GM12878 (cell line): ENCODE results near the gene GALNT18. TPM values are rescaled to one million over a fixed set of nuclear protein-coding genes. Genes with fewer than 3 reads are reported as not detected.

Source experiments
- ATAC-seq: fragments of 200-7000 bp; cut with Tn5 transposase; 3 replicates; pipeline ENCODE4 v1.9.1; 2020; ENCODE audit warnings: mild to moderate bottlenecking, moderate library complexity
- BruUV-seq: library from RNA; stranded (reverse); fragments of 400-500 nt; replicated peaks from 2 replicates; lab custom pipeline; 2021; lab: Mats Ljungman, UMichigan
- CTCF ChIA-PET: fragments of 300-600 bp; sonication (Branson Sonifier 250); formaldehyde crosslinking; extraction: SDS; loops from one replicate; lab custom pipeline; 2021; ENCODE audit warnings: inconsistent platforms; lab: Yijun Ruan, JAX
- POLR2A ChIA-PET: fragments of 350-600 bp; formaldehyde crosslinking; extraction: SDS; loops from one replicate; lab custom pipeline; 2021; ENCODE audit warnings: inconsistent platforms; lab: Charles Lee
- RAD21 ChIA-PET: fragments of 300-600 bp; sonication (Branson Sonifier 250); formaldehyde crosslinking; loops from one replicate; lab custom pipeline; 2023; ENCODE audit warnings: antibody characterized with exemption; ENCODE audit not compliant: unreplicated experiment; lab: Charles Lee
- SMC1A ChIA-PET: fragments of 300-600 bp; sonication (Branson Sonifier 250); formaldehyde crosslinking; loops from one replicate; lab custom pipeline; 2023; ENCODE audit not compliant: unreplicated experiment, uncharacterized antibody; lab: Charles Lee
- DNase-seq: peaks from one replicate; pipeline ENCODE4 v3.0.0-alpha.2; 2011; ENCODE audit warnings: low read depth, low spot score
- FAIRE-seq: peaks from 3 replicates; lab custom pipeline; 2011; peaks lifted over from hg19 to GRCh38; lab: Jason Lieb, UNC
- H2AFZ ChIP-seq: 2 replicates; pipeline ENCODE4 v1.6.0; 2011; ENCODE audit warnings: low read depth, low read length, control low read depth; ENCODE audit not compliant: control insufficient read depth
- H3K27ac ChIP-seq: 2 replicates; pipeline ENCODE4 v1.5.1; 2011; ENCODE audit warnings: control low read depth; ENCODE audit not compliant: control insufficient read depth, insufficient read depth
- H3K27me3 ChIP-seq, 2 experiments: replicated peaks in 1 of 2; 2 replicates each; pipeline versions ENCODE4 v1.6.0 to v1.6.1; 2011; ENCODE audit warnings: low read length in 1 of 2; ENCODE audit not compliant: control insufficient read depth in 2 of 2, insufficient read depth in 2 of 2
- H3K36me3 ChIP-seq, 2 experiments: 2 replicates each; pipeline ENCODE4 v1.5.1; 2011; ENCODE audit warnings: low read length in 1 of 2; ENCODE audit not compliant: control insufficient read depth in 2 of 2, insufficient read depth in 2 of 2
- H3K4me1 ChIP-seq: 2 replicates; pipeline ENCODE4 v1.6.1; 2011; ENCODE audit warnings: mild to moderate bottlenecking, low read length, moderate library complexity, mixed read lengths; ENCODE audit not compliant: control insufficient read depth, insufficient read depth
- H3K4me2 ChIP-seq: 2 replicates; pipeline ENCODE4 v1.6.0; 2011; ENCODE audit warnings: control low read depth; ENCODE audit not compliant: control insufficient read depth, insufficient read depth
- H3K4me3 ChIP-seq: fragments of 200-600 bp; sonication (generic); 2 replicates; pipeline ENCODE4 v1.5.1; 2016
- H3K79me2 ChIP-seq: 2 replicates; pipeline ENCODE4 v1.6.0; 2011; ENCODE audit warnings: low read length; ENCODE audit not compliant: control insufficient read depth, insufficient read depth
- H3K9ac ChIP-seq: 2 replicates; pipeline ENCODE4 v1.8.0; 2011; ENCODE audit warnings: low read length, control low read depth, mixed read lengths; ENCODE audit not compliant: control insufficient read depth, insufficient read depth
- H3K9me3 ChIP-seq: replicated peaks from 3 replicates; pipeline ENCODE4 v1.5.1; 2011; ENCODE audit warnings: mild to moderate bottlenecking, low read length; ENCODE audit not compliant: control insufficient read depth, insufficient read depth
- H4K20me1 ChIP-seq: 2 replicates; pipeline ENCODE4 v1.6.0; 2011; ENCODE audit not compliant: control insufficient read depth, insufficient read depth
- ATF7 ChIP-seq: fragments of 450-650 bp; IDR thresholded peaks from 2 replicates; pipeline ENCODE4 v1.6.1; 2016; ENCODE audit warnings: low read depth, mild to moderate bottlenecking
- BHLHE40 ChIP-seq, 2 experiments: fragments of 450-650 bp in 1 of 2; IDR thresholded peaks; 2 replicates each; pipeline ENCODE4 v1.6.1; 2011 to 2017; ENCODE audit warnings: low read depth in 2 of 2, borderline replicate concordance in 1 of 2, improper control_type of control experiment in 1 of 2, low read length in 1 of 2, mild to moderate bottlenecking in 1 of 2
- BMI1 ChIP-seq: fragments of 450-650 bp; IDR thresholded peaks from 2 replicates; pipeline ENCODE4 v1.6.1; 2016; ENCODE audit warnings: mild to moderate bottlenecking, moderate library complexity, borderline replicate concordance
- CBFB ChIP-seq: IDR thresholded peaks from 2 replicates; pipeline ENCODE4 v1.6.1; 2016; ENCODE audit warnings: antibody characterized with exemption, low read depth
- CHD2 ChIP-seq: IDR thresholded peaks from 2 replicates; pipeline ENCODE4 v1.6.1; 2011; ENCODE audit warnings: low read depth, low read length, improper control_type of control experiment, borderline replicate concordance
- ELK1 ChIP-seq: IDR thresholded peaks from 2 replicates; pipeline ENCODE4 v1.6.1; 2012; ENCODE audit warnings: low read depth, low read length, improper control_type of control experiment
- FOXK2 ChIP-seq: fragments of 450-650 bp; IDR thresholded peaks from 2 replicates; pipeline ENCODE4 v1.6.1; 2017; ENCODE audit warnings: mild to moderate bottlenecking, moderate library complexity
- LARP7 ChIP-seq: fragments of 450-650 bp; IDR thresholded peaks from 2 replicates; pipeline ENCODE4 v1.6.1; 2017; ENCODE audit warnings: mild to moderate bottlenecking
- MEF2A ChIP-seq: IDR thresholded peaks from 2 replicates; pipeline ENCODE4 v1.6.1; 2011; ENCODE audit warnings: low read depth, mild to moderate bottlenecking, low read length, moderate library complexity; ENCODE audit not compliant: insufficient read depth
- MLLT1 ChIP-seq: fragments of 450-650 bp; IDR thresholded peaks from 2 replicates; pipeline ENCODE4 v1.6.1; 2016; ENCODE audit warnings: mild to moderate bottlenecking
- MTA3 ChIP-seq: IDR thresholded peaks from 2 replicates; pipeline ENCODE4 v1.6.1; 2012; ENCODE audit warnings: low read length, inconsistent platforms, borderline replicate concordance
- NFYB ChIP-seq: IDR thresholded peaks from 2 replicates; pipeline ENCODE4 v1.6.1; 2011; ENCODE audit warnings: low read depth, mild to moderate bottlenecking, low read length, improper control_type of control experiment, moderate library complexity; ENCODE audit not compliant: insufficient read depth
- RBBP5 ChIP-seq: fragments of 200-600 bp; sonication (generic); conservative IDR thresholded peaks from 2 replicates; pipeline ENCODE4 v1.6.1; 2016
- SMARCA5 ChIP-seq: fragments of 450-650 bp; IDR thresholded peaks from 2 replicates; pipeline ENCODE4 v1.6.1; 2017; ENCODE audit warnings: mild to moderate bottlenecking
- SMC3 ChIP-seq: IDR thresholded peaks from 2 replicates; pipeline ENCODE4 v1.6.1; 2011; ENCODE audit warnings: low read length, improper control_type of control experiment, borderline replicate concordance
- SREBF2 ChIP-seq: IDR thresholded peaks from 2 replicates; pipeline ENCODE4 v1.6.1; 2012; ENCODE audit warnings: mild to moderate bottlenecking, low read length
- TCF7 ChIP-seq: IDR thresholded peaks from 2 replicates; pipeline ENCODE4 v1.6.1; 2014; ENCODE audit warnings: antibody characterized with exemption, borderline replicate concordance
- ZBTB40 ChIP-seq: fragments of 450-650 bp; IDR thresholded peaks from 2 replicates; pipeline ENCODE4 v1.6.1; 2016; ENCODE audit warnings: mild to moderate bottlenecking, moderate library complexity, borderline replicate concordance
- ZNF622 ChIP-seq: fragments of 450-650 bp; IDR thresholded peaks from 2 replicates; pipeline ENCODE4 v1.6.1; 2017; ENCODE audit warnings: mild to moderate bottlenecking, inconsistent platforms
- WGBS: methylation state at CpG from one replicate; pipeline ENCODE4 v1.1.6; 2016; ENCODE audit warnings: low lambda C conversion rate; ENCODE audit not compliant: insufficient replicate concordance, insufficient coverage; ENCODE audit errors: missing lambda C conversion rate; 5-methylcytosine and 5-hydroxymethylcytosine counted together
- in situ Hi-C: fragments of 300-500 bp; cut with MboI; formaldehyde crosslinking; loops from 9 replicates; pipeline ENCODE4 v1.14.3; 2018; ENCODE audit warnings: mixed read lengths
- intact Hi-C: fragments of 100-400 bp; cut with micrococcal nuclease; formaldehyde crosslinking; loops from one replicate; pipeline ENCODE4 v1.14.2; 2022; ENCODE audit not compliant: unreplicated experiment
- polyA plus RNA-seq, 11 experiments: library from polyadenylated mRNA; depleted of rRNA in 4 of 11; unstranded in 6 of 11; stranded (reverse) in 5 of 11; fragments of >200 nt; fragmentation: Nextera tagmentation in 4 of 11; fragmentation: Illumina TruSeq in 1 of 11; extraction: Ambion mirVana in 4 of 11; extraction: Trizol in 1 of 11; gene quantifications; 1 replicate in 1 of 11; 2 replicates in 10 of 11; pipeline versions ENCODE4 v1.2.1 to v1.2.3, GENCODE V29; 2011 to 2016; ENCODE audit warnings: inconsistent platforms in 2 of 11, missing spikeins in 2 of 11, low read depth in 1 of 11
- total RNA-seq, 4 experiments: library from RNA; depleted of rRNA in 3 of 4; stranded (reverse); fragments of >200 nt in 3 of 4; fragmentation: Illumina TruSeq in 1 of 4; extraction: Trizol in 1 of 4; gene quantifications; 2 replicates each; pipeline versions ENCODE4 v1.2.1 to v1.2.3, GENCODE V29; 2013 to 2021

GALNT18 gene
- total and polyA plus RNA-seq, 10 of the 15 experiments (the other 5 are each of a cell fraction or from before 2014, with no cell fraction given), result 1.2 to 14.2 (median 6.3) TPM

DNA sequence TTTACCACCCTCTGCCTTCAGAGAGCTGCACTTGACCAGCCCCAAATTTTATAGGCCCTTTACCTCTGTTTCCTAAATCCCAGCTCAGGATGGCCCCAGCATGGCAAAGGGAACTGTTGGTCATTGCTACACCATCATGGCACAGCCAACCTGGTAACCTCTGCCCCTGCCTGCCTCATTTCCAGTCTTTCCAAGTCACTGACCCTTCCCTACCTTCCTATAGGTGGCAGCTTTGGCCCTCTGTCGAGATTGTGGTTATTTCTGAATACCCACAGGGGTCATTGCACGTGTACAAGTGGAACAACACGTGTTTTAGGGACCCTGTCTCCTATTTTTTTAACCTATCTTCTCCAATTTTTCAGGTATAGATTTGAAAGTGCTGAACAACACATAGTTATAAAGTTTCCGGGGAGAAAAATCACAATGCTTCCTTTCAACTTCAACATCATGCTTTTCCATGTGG is 2.8 kb downstream of the GALNT18 start:
- in situ Hi-C loops (no loop called here), intact Hi-C loops (no loop called here)
- Histone ChIP-seq H3K36me3 (no peaks in the 10 kb centered on the region), H3K4me2 (peak overlapping the region; percentile 88), H3K4me1 (no peaks in the 10 kb centered on the region; the same call in 1 of the 2 replicates), H3K79me2 (peaks cover 60% of the 10 kb centered on the region), H3K9me3 (no peaks in the 10 kb centered on the region), H3K4me3 (peak overlapping the region; percentile 88; the same call in 1 of the 2 replicates), H3K27ac (no peak overlapping the region), H3K27me3 (no peaks in the 10 kb centered on the region; a peak in 1 of 4 replicates), H4K20me1 (no peaks in the 10 kb centered on the region; the same call in 1 of the 2 replicates), H3K9ac (peak overlapping the region; percentile 40; the same call in 1 of the 2 replicates), H2AFZ (no peak overlapping the region)
- ATAC-seq (no peak), DNase-seq (no peak), FAIRE-seq (no peak)
- ChIA-PET CTCF (interaction anchor here (0.9 to 1.9 kb wide), 9 partner anchors 9 to 591 kb away, joined by 3 to 11 read pairs (median 5); no protein-coding TSS in a partner anchor), RAD21 (interaction anchor here (0.6 to 1.3 kb wide), 4 partner anchors 9 to 354 kb away, joined by 3 to 5 read pairs (median 3); no protein-coding TSS in a partner anchor), POLR2A (interaction anchor here (1.6 kb wide), 1 partner anchor 13 kb away, joined by 3 read pairs; no protein-coding TSS in a partner anchor), SMC1A (interaction anchor here (0.6 to 2.6 kb wide), 8 partner anchors 8 to 591 kb away, joined by 3 to 7 read pairs (median 4); no protein-coding TSS in a partner anchor)
- WGBS, result 25% methylated on average over 4 of the region's 4 CpGs
- BruUV-seq, result no TSS peak
- TF ChIP-seq SMARCA5, result no peak
- TF ChIP-seq BHLHE40 (IDR thresholded peaks at IDR 0.05; ENCODE audit: borderline replicate concordance in 1 of 2, low read depth in 2 of 2, low read length in 1 of 2), result peak; percentile 75 to 78; a peak in 2 of 4 replicates
- TF ChIP-seq BMI1, result no peak
- TF ChIP-seq MEF2A, result no peak
- TF ChIP-seq LARP7, result no peak
- no peak for TF ChIP-seq TCF7
- TF ChIP-seq MTA3, result no peak
- no peak for TF ChIP-seq NFYB
- TF ChIP-seq ZNF622, result no peak
- TF ChIP-seq ELK1, result no peak
- TF ChIP-seq FOXK2, result no peak
- no peak for TF ChIP-seq CBFB
- no peak for TF ChIP-seq ATF7
- no peak for TF ChIP-seq SREBF2
- TF ChIP-seq MLLT1, result no peak
- no peak for TF ChIP-seq CHD2
- TF ChIP-seq RBBP5, result no peak
- peak; percentile 22; the same call in 1 of the 2 replicates for TF ChIP-seq SMC3
- no peak for TF ChIP-seq ZBTB40
